SK-N-MC (cell line): Measurements from ENCODE around the gene LGALS8.

ENCODE experiments used
- EZH2 ChIP-seq: fragments of 200-600 bp; sonication (generic); IDR thresholded peaks from one replicate; pipeline ENCODE4 v1.6.1; 2017; ENCODE audit warnings: antibody characterized with exemption
- POLR2AphosphoS5 ChIP-seq: IDR thresholded peaks from 2 replicates; pipeline ENCODE4 v1.6.1; 2012; ENCODE audit warnings: mild to moderate bottlenecking, low read depth, low read length, borderline replicate concordance

DNA sequence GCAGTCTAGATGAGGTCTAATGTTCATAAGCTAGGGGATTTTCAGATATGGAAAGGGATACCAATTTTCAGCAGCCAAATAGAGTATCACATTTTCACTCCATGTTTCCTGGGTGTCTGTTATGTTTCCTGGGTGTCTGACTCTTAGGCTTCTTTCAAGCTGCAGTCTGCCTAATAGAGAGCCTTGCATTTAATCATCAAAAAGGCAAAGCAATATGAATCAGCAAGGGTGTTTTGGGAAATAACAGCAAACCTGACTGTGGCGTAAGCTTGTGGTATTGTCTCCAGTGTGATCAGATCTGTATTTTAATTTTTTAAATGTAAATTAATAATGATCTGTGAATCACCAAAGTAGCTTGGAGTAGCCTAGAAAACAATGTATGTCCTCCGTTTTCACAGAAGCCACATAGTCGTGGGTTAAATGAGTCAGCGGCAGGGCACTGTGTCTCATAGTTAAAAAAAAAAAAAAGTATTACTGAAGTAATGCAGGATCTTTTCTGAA lies 10.4 kb downstream of the LGALS8 start:
- TF ChIP-seq EZH2 (no peak), POLR2AphosphoS5 (no peak)
